BJ (cell line): ENCODE results near the gene PHLPP1. TPM values are rescaled to one million over a fixed set of nuclear protein-coding genes. Genes with fewer than 3 reads are reported as not detected.

Experiments used
- CTCF ChIA-PET: fragments of 350-600 bp; formaldehyde crosslinking; extraction: SDS; loops from one replicate; lab custom pipeline; 2021; ENCODE audit warnings: antibody characterized with exemption, inconsistent platforms; lab: Yijun Ruan, JAX
- POLR2A ChIA-PET: fragments of 300-600 bp; sonication (Branson Sonifier 250); formaldehyde crosslinking; extraction: SDS; loops from one replicate; lab custom pipeline; 2021; ENCODE audit warnings: antibody characterized with exemption; lab: Charles Lee
- DNase-seq: peaks from one replicate; pipeline ENCODE4 v3.0.0-alpha.2; 2011; ENCODE audit warnings: low read depth
- H3K27me3 ChIP-seq: 2 replicates; pipeline ENCODE4 v1.6.0; 2011; ENCODE audit warnings: low read length; ENCODE audit not compliant: control insufficient read depth, insufficient read depth
- H3K36me3 ChIP-seq: 2 replicates; pipeline ENCODE4 v1.5.1; 2011; ENCODE audit warnings: low read length; ENCODE audit not compliant: control insufficient read depth, insufficient read depth
- H3K4me3 ChIP-seq: 2 replicates; pipeline ENCODE4 v1.5.1; 2011; ENCODE audit warnings: low read depth, mild to moderate bottlenecking, control low read depth, low read length
- CTCF ChIP-seq: IDR thresholded peaks from 2 replicates; pipeline ENCODE4 v1.5.1; 2011; ENCODE audit warnings: low read depth, mild to moderate bottlenecking, control low read depth, inconsistent platforms, low read length, moderate library complexity; ENCODE audit not compliant: insufficient read depth
- polyA plus RNA-seq: library from polyadenylated mRNA; depleted of rRNA; stranded (reverse); fragments of >200 nt; gene quantifications from 2 replicates; pipeline ENCODE4 v1.2.3, GENCODE V29; 2011

The PHLPP1 gene
- polyA plus RNA-seq, 1 experiment: 4.0 TPM

- ChIA-PET CTCF (interaction anchor here (1.2 to 1.3 kb wide), 2 partner anchors 9 kb away, joined by 3 to 5 read pairs; no protein-coding TSS in a partner anchor), POLR2A (no interaction called here)
- H3K4me3 ChIP-seq: no peak overlapping the region
- DNase-seq: no peak
- H3K27me3 ChIP-seq: no peaks in the 10 kb centered on the region
- no peak for TF ChIP-seq CTCF
- no peaks in the 10 kb centered on the region for H3K36me3 ChIP-seq
Measured at GRCh38 chr18:62811674-62812073, 96.3 kb downstream of the PHLPP1 start.

GRCh38 chr18:62812242-62812641 lies 96.9 kb downstream of the PHLPP1 start:
- no peaks in the 10 kb centered on the region for H3K27me3 ChIP-seq
- H3K4me3 ChIP-seq: no peak overlapping the region
- no peak for DNase-seq
- TF ChIP-seq CTCF: no peak
- ChIA-PET POLR2A (no interaction called here), CTCF (interaction anchor here (1.2 kb wide), 1 partner anchor 10 kb away, joined by 5 read pairs; no protein-coding TSS in a partner anchor)
- no peaks in the 10 kb centered on the region for H3K36me3 ChIP-seq

DNA sequence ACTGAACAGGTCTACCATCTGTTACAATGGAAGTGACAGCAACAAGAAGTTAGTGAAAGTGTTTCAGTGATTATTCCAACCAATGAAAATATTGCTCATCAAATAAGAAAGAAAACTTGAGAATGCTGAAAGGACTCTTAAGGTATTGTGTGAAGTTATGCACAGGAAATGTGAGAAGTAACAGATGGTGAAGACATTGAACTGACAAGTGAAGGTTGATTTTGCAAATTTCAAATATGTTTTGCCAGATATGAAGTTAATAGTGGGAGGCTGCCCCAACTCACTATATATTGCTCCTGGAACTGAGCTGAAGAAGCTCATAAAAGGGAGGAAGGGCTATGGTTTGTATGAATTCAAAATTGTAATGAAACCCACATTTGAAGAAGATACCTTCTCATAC lies 97.5 kb downstream of the PHLPP1 start:
- POLR2A ChIA-PET: no interaction called here
- Histone ChIP-seq H3K36me3 (no peaks in the 10 kb centered on the region), H3K4me3 (no peak overlapping the region), H3K27me3 (no peaks in the 10 kb centered on the region)
- TF ChIP-seq CTCF: no peak
- CTCF ChIA-PET: interaction anchor here (1.2 kb wide), 1 partner anchor 10 kb away, joined by 5 read pairs; no protein-coding TSS in a partner anchor
- DNase-seq: no peak

- ChIA-PET POLR2A (no interaction called here), CTCF (interaction anchor here (0.6 to 1.0 kb wide), 2 partner anchors 72 to 499 kb away, joined by 3 to 4 read pairs; no protein-coding TSS in a partner anchor)
- TF ChIP-seq CTCF: no peak
- no peaks in the 10 kb centered on the region for H3K27me3 ChIP-seq
- no peaks in the 10 kb centered on the region for H3K36me3 ChIP-seq
- H3K4me3 ChIP-seq: no peak overlapping the region
- no peak for DNase-seq
Measured at GRCh38 chr18:62814132-62814759, 98.9 kb downstream of the PHLPP1 start.

DNA sequence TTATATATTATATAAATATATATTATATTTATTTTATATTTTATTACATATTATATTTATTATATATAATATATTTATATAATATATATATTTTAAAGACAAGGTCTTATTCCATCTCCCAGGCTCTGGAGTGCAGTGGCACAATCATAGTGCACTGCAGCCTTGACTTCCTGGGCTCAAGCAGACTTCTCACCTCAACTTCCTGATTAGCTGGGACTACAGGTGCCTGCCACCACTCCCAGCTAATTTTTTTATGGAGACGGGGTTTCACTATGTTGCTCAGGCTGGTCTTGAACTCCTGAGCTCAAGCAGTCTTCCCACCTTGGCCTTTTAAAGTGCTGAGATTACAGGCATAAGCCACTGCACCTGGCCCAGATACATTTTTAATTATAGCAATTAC lies 110.0 kb downstream of the PHLPP1 start:
- Histone ChIP-seq H3K4me3 (no peak overlapping the region), H3K36me3 (no peaks in the 10 kb centered on the region), H3K27me3 (no peaks in the 10 kb centered on the region)
- CTCF ChIA-PET: interaction anchor here (0.9 to 1.0 kb wide), 2 partner anchors 9 to 11 kb away, joined by 3 read pairs; no protein-coding TSS in a partner anchor
- DNase-seq: no peak
- no peak for TF ChIP-seq CTCF
- POLR2A ChIA-PET: no interaction called here
